DOHH2 (cell line): ENCODE data around the gene ZNF365.

Experiments
- CTCF ChIP-seq: fragments of 200-600 bp; sonication (generic); IDR thresholded peaks from one replicate; pipeline ENCODE4 v1.5.1; 2014; ENCODE audit warnings: antibody characterized with exemption, mild to moderate bottlenecking, low read depth, low read length; ENCODE audit not compliant: poor library complexity, severe bottlenecking
- EZH2phosphoT487 ChIP-seq: fragments of 200-600 bp; sonication (generic); IDR thresholded peaks from 2 replicates; pipeline ENCODE4 v1.6.1; 2017; ENCODE audit warnings: borderline replicate concordance, mild to moderate bottlenecking, antibody characterized with exemption, low read length, moderate library complexity, mixed read lengths

- TF ChIP-seq CTCF, result no peak
- TF ChIP-seq EZH2phosphoT487, result no peak
Observed at GRCh38 chr10:62327885-62328284, 46.3 kb upstream of the ZNF365 start.
